ENCODE data around the gene UBE2E1.
"Not testable (repeated sequence)": the region's sequence is repeated elsewhere in the genome, so short reads cannot be mapped to it uniquely, and the experiment has no call there.

UBE2E1 gene

GRCh38 chr3:23822559-23822958 lies 16.8 kb downstream of the UBE2E1 start:
- DNase-seq (ENCODE audit: low spot score): no peak

GRCh38 chr3:23823620-23824019 lies 17.9 kb downstream of the UBE2E1 start:
- DNase-seq (ENCODE audit: low spot score): no peak

- no peak for DNase-seq (ENCODE audit: low spot score)
Observed at GRCh38 chr3:23824699-23825444, 19.1 kb downstream of the UBE2E1 start.

GRCh38 chr3:23825802-23826201 lies 20.0 kb downstream of the UBE2E1 start:
- no peak for DNase-seq (ENCODE audit: low spot score)

GRCh38 chr3:23826382-23827064 lies 20.8 kb downstream of the UBE2E1 start:
- no peak for DNase-seq (ENCODE audit: low spot score)

- DNase-seq (ENCODE audit: low spot score): no peak
Observed at GRCh38 chr3:23829242-23829934, 23.6 kb downstream of the UBE2E1 start.

GRCh38 chr3:23830869-23831484 lies 25.2 kb downstream of the UBE2E1 start:
- no peak for DNase-seq (ENCODE audit: low spot score)

GRCh38 chr3:23831517-23832394 lies 26.0 kb downstream of the UBE2E1 start:
- DNase-seq (ENCODE audit: low spot score): no peak

- no peak for DNase-seq (ENCODE audit: low spot score)
Observed at GRCh38 chr3:23832523-23832922, 26.8 kb downstream of the UBE2E1 start.

GRCh38 chr3:23834082-23834870 lies 28.5 kb downstream of the UBE2E1 start:
- DNase-seq (ENCODE audit: low spot score): no peak

GRCh38 chr3:23835087-23835486 lies 29.3 kb downstream of the UBE2E1 start:
- DNase-seq (ENCODE audit: low spot score): no peak

- DNase-seq (ENCODE audit: low spot score): no peak
Observed at GRCh38 chr3:23835802-23836201, 30.0 kb downstream of the UBE2E1 start.

- no peak for DNase-seq (ENCODE audit: low spot score)
Observed at GRCh38 chr3:23836536-23837230, 30.9 kb downstream of the UBE2E1 start.

GRCh38 chr3:23837286-23837685 lies 31.5 kb downstream of the UBE2E1 start:
- DNase-seq (ENCODE audit: low spot score): no peak

GRCh38 chr3:23837691-23838090 lies 31.9 kb downstream of the UBE2E1 start:
- DNase-seq (ENCODE audit: low spot score): no peak

GRCh38 chr3:23840521-23840920 lies 34.8 kb downstream of the UBE2E1 start:
- no peak for DNase-seq (ENCODE audit: low spot score)

GRCh38 chr3:23843869-23844268 lies 38.1 kb downstream of the UBE2E1 start:
- DNase-seq (ENCODE audit: low spot score): no peak

GRCh38 chr3:23845326-23846216 lies 39.8 kb downstream of the UBE2E1 start:
- no peak for DNase-seq (ENCODE audit: low spot score)

- DNase-seq (ENCODE audit: low spot score): not testable (repeated sequence)
Observed at GRCh38 chr3:23849462-23849861, 43.7 kb downstream of the UBE2E1 start.

Data from kidney capillary endothelial cell (primary cell).